Ishikawa (cell line): ENCODE measurements around the gene XIRP2.
A peak's percentile ranks its signal among the peaks of the same experiment; 100 is the strongest.

Experiments used
- CEBPB ChIP-seq: IDR thresholded peaks from 2 replicates; pipeline ENCODE4 v1.6.1; 2012
- CREB1 ChIP-seq: IDR thresholded peaks from 2 replicates; pipeline ENCODE4 v1.6.1; 2012; ENCODE audit warnings: low read depth
- EGR1 ChIP-seq: IDR thresholded peaks from 2 replicates; pipeline ENCODE4 v1.6.1; 2012
- EP300 ChIP-seq: IDR thresholded peaks from 2 replicates; pipeline ENCODE4 v1.6.1; 2012; ENCODE audit warnings: borderline replicate concordance
- FOXM1 ChIP-seq: IDR thresholded peaks from 2 replicates; pipeline ENCODE4 v1.6.1; 2012; ENCODE audit warnings: low read depth, borderline replicate concordance
- NFIC ChIP-seq: IDR thresholded peaks from 2 replicates; pipeline ENCODE4 v1.6.1; 2012
- RAD21 ChIP-seq: IDR thresholded peaks from 2 replicates; pipeline ENCODE4 v1.6.1; 2012; ENCODE audit warnings: low read depth
- REST ChIP-seq: IDR thresholded peaks from 2 replicates; pipeline ENCODE4 v1.6.1; 2012; ENCODE audit warnings: low read depth, mild to moderate bottlenecking
- TAF1 ChIP-seq: IDR thresholded peaks from 2 replicates; pipeline ENCODE4 v1.6.1; 2012; ENCODE audit warnings: low read depth, mild to moderate bottlenecking
- TCF12 ChIP-seq: IDR thresholded peaks from 2 replicates; pipeline ENCODE4 v1.6.1; 2012; ENCODE audit warnings: low read depth
- TEAD4 ChIP-seq: IDR thresholded peaks from 2 replicates; pipeline ENCODE4 v1.6.1; 2012
- YY1 ChIP-seq: IDR thresholded peaks from 2 replicates; pipeline ENCODE4 v1.6.1; 2012; ENCODE audit warnings: low read depth
- ZBTB7A ChIP-seq: IDR thresholded peaks from 2 replicates; pipeline ENCODE4 v1.6.1; 2012; ENCODE audit warnings: low read depth
- TF ChIP-seq, protein P1 (sequence below): IDR thresholded peaks from 2 replicates; pipeline ENCODE4 v1.6.1; 2012
- TF ChIP-seq, protein P2 (sequence below): IDR thresholded peaks from 2 replicates; pipeline ENCODE4 v1.6.1; 2012

XIRP2 gene

GRCh38 chr2:167294776-167295140 lies 406.5 kb downstream of the XIRP2 start:
- TF ChIP-seq REST, result peak; percentile 70
- no peak for TF ChIP-seq TEAD4

GRCh38 chr2:167297292-167297691 lies 409.0 kb downstream of the XIRP2 start:
- TF ChIP-seq FOXM1, result no peak
- TF ChIP-seq REST, result no peak
- TF ChIP-seq TAF1, result no peak
- no peak for TF ChIP-seq EGR1
- TF ChIP-seq ZBTB7A, result no peak
- TF ChIP-seq TEAD4, result no peak
- TF ChIP-seq CREB1, result no peak
- no peak for TF ChIP-seq CEBPB

GRCh38 chr2:167298017-167298416 lies 409.7 kb downstream of the XIRP2 start:
- TF ChIP-seq NFIC, result no peak
- TF ChIP-seq, protein P1, sequence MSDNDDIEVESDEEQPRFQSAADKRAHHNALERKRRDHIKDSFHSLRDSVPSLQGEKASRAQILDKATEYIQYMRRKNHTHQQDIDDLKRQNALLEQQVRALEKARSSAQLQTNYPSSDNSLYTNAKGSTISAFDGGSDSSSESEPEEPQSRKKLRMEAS, result no peak
- no peak for TF ChIP-seq TEAD4
- TF ChIP-seq RAD21, result no peak
- TF ChIP-seq TAF1, result no peak
- TF ChIP-seq EGR1, result no peak
- TF ChIP-seq, protein P2, sequence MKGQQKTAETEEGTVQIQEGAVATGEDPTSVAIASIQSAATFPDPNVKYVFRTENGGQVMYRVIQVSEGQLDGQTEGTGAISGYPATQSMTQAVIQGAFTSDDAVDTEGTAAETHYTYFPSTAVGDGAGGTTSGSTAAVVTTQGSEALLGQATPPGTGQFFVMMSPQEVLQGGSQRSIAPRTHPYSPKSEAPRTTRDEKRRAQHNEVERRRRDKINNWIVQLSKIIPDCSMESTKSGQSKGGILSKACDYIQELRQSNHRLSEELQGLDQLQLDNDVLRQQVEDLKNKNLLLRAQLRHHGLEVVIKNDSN, result no peak
- TF ChIP-seq REST, result no peak
- no peak for TF ChIP-seq YY1
- TF ChIP-seq CREB1, result no peak
- TF ChIP-seq TCF12, result no peak
- no peak for TF ChIP-seq EP300
- no peak for TF ChIP-seq FOXM1
- TF ChIP-seq ZBTB7A, result no peak
- no peak for TF ChIP-seq CEBPB
